Measurements from ENCODE around the gene VGLL3.

DNA sequence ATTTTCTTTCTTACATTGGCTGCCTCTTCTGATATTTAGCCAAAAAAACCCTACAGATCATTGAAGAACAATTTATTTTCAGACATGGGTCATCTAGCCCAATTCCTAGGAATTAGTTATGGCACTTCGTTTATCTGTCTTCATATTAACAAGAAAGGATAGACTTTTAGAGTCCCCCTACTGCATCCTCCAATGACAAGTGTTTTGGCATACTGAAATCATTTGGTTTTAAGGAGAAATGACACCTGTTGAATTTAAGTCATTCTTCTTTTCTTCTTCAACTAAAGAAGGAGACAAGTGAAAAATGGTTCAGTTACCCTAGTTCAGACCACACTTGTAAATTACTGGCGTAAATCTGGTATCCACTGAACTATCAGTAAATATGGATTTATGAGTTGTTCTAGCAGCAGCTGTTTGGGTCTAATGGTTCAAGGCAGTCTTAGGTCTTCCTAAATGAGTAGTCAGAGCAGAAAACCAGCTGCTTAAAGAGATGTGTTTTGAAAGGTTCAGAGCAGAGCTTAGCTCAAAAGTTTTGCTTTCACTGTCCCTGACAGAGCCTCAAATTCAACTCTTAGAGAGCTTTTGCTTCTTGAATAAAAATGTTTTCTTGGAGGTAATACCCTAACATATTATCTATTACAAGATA, 5.6 kb downstream of the VGLL3 start:
- TF ChIP-seq GATA2 (IDR thresholded peaks at IDR 0.05; ENCODE audit: low read depth, low read length): no peak
- no peak for TF ChIP-seq GATA3 (IDR thresholded peaks at IDR 0.05; ENCODE audit: low read depth, low read length)

All from SH-SY5Y (cell line).